Measurements from ENCODE around the gene PDZRN3. TPM values are rescaled to one million over a fixed set of nuclear protein-coding genes. Genes with fewer than 3 reads are reported as not detected.

Gene PDZRN3
- total and polyA plus RNA-seq, 10 donors: 1.5 to 5.5 (median 2.8) TPM

DNA sequence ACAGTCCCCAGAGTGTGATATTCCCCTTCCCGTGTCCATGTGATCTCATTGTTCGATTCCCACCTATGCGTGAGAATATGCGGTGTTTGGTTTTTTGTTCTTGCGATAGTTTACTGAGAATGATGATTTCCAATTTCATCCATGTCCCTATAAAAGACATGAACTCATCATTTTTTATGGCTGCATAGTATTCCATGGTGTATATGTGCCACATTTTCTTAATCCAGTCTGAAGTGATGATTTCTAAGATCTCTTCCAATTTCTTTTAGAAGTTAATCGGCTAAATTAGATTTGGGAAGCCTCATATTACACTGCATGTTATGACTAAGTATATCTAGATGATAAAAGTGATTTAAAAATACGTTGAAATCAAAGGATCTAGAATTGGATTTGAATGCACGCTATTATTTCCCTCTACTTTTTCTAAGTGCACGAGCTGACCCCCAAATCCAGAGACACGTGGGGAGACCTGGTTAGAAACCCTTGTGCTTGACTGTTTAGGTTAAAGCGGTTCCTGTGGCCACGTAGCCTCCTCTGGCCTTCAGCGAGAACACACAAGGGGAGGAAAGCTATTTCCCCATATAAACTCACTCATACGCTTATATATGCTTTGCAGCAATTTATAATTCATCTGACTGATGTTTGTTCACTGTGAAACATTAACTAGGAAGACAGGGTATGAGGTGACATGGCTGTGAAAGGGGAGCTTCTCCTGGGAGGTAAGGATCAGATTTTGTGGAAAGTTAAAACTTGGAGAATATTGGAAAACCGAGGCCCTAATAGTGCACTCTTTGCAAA lies 243.8 kb downstream of the PDZRN3 start:
- Histone ChIP-seq H3K4me3 (no peak overlapping the region), H3K27ac (no peak overlapping the region), H3K4me1 (no peaks in the 10 kb centered on the region), H3K9me3 (peaks cover 0 to 15% (median 0%) of the 10 kb centered on the region in 8 donors), H3K27me3 (replicated peaks in 1 of 7) (no peaks in the 10 kb centered on the region), H3K36me3 (peaks cover 0 to 11% (median 0%) of the 10 kb centered on the region in 6 donors)
- TF ChIP-seq POLR2A (IDR thresholded peaks at IDR 0.05): no peak
- no peak for TF ChIP-seq CTCF (IDR thresholded peaks at IDR 0.05 in 8 of 11, conservative IDR thresholded peaks at IDR 0.05 in 3 of 11)
- TF ChIP-seq POLR2AphosphoS5 (IDR thresholded peaks at IDR 0.05): no peak
- intact Hi-C loops (cut with DNase I; ENCODE audit: low total_unique reads): no loop called here
- WGBS, 5 donors: 71 to 92% (median 82%) methylated on average over 15 of the region's 15 CpGs
- no peak for DNase-seq

GRCh38 chr3:73379465-73379864 lies 245.3 kb downstream of the PDZRN3 start:
- no peaks in the 10 kb centered on the region for H3K4me1 ChIP-seq
- intact Hi-C loops (cut with DNase I; ENCODE audit: low total_unique reads): no loop called here
- H3K27ac ChIP-seq: no peak overlapping the region
- H3K36me3 ChIP-seq: peaks cover 0 to 8% (median 0%) of the 10 kb centered on the region in 6 donors
- no peaks in the 10 kb centered on the region for H3K27me3 ChIP-seq (replicated peaks in 1 of 7)
- no peak overlapping the region for H3K4me3 ChIP-seq
- DNase-seq: no peak
- TF ChIP-seq POLR2AphosphoS5 (IDR thresholded peaks at IDR 0.05) (no peak), POLR2A (IDR thresholded peaks at IDR 0.05) (no peak), CTCF (IDR thresholded peaks at IDR 0.05 in 8 of 11, conservative IDR thresholded peaks at IDR 0.05 in 3 of 11) (no peak)
- peaks cover 0 to 18% (median 5%) of the 10 kb centered on the region in 8 donors for H3K9me3 ChIP-seq
- WGBS, 5 donors: 53 to 82% (median 66%) methylated on average over 2 of the region's 2 CpGs

DNA sequence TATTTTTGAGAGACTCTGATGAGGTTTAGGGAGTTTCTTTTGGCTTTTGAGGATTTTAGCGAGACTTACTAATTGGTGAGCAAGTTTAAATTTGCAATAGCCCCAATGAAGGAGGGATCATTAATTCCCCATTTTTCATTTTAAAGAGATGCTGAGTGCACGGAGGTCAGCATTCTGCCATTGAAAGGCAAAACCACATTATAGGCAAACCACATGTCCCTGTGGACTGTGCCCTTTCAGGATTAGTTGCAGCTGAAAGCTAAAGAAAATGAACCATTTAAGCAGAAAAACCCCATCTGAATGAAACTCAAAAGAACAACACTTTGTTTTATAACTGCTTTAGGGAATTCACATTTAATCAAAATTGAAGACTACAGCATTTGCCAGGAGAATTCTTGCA lies 246.5 kb downstream of the PDZRN3 start:
- no peak for DNase-seq
- Histone ChIP-seq H3K4me3 (no peak overlapping the region), H3K27ac (no peak overlapping the region), H3K36me3 (no peaks in the 10 kb centered on the region), H3K27me3 (replicated peaks in 1 of 7) (no peaks in the 10 kb centered on the region), H3K9me3 (peaks cover 0 to 16% (median 11%) of the 10 kb centered on the region in 8 donors), H3K4me1 (no peaks in the 10 kb centered on the region)
- intact Hi-C loops (cut with DNase I; ENCODE audit: low total_unique reads): no loop called here
- WGBS, 5 donors: 46 to 65% (median 61%) methylated on average over 2 of the region's 2 CpGs
- TF ChIP-seq POLR2A (IDR thresholded peaks at IDR 0.05): no peak
- TF ChIP-seq POLR2AphosphoS5 (IDR thresholded peaks at IDR 0.05): no peak
- no peak for TF ChIP-seq CTCF (IDR thresholded peaks at IDR 0.05 in 8 of 11, conservative IDR thresholded peaks at IDR 0.05 in 3 of 11)

DNA sequence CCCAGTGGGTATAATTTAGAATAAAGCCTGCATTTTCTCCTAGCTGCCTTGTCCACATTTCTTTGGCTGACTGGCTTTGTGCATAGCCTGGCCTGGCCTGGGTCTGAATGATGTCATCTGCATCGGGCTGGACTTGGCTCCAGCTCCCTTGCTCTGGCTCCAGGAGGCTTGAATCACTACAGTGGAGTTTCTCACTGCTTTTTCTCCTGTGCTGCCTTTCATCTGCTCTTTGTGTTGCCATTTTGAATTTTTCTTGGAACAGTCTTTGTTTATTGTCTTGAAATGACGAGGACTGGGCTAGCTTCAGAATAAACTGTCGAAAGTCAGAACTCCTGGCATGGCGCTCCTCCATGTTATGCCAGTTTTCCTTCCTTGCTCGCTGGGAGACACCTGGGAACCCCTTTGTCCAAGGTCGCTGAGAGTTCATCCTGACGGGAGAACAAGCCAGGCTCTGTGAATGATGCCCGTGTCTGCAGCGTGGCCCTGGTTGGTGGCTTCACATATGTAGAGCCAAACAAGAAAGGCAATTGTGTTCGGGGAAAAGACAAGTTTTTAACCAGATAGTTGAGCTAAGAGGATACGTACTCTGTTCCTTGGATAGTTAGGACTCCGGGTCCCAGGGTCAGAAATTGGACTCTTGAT lies 258.9 kb downstream of the PDZRN3 start:
- intact Hi-C loops (cut with DNase I; ENCODE audit: low total_unique reads): no loop called here
- H3K27ac ChIP-seq: no peak overlapping the region
- WGBS, 5 donors: 80 to 90% (median 89%) methylated on average over 12 of the region's 12 CpGs
- DNase-seq: no peak
- H3K9me3 ChIP-seq: peaks cover 0 to 16% (median 3%) of the 10 kb centered on the region in 8 donors
- no peaks in the 10 kb centered on the region for H3K4me1 ChIP-seq
- H3K27me3 ChIP-seq (replicated peaks in 1 of 7): no peaks in the 10 kb centered on the region
- no peaks in the 10 kb centered on the region for H3K36me3 ChIP-seq
- TF ChIP-seq POLR2AphosphoS5 (IDR thresholded peaks at IDR 0.05) (no peak), POLR2A (IDR thresholded peaks at IDR 0.05) (no peak), CTCF (IDR thresholded peaks at IDR 0.05 in 8 of 11, conservative IDR thresholded peaks at IDR 0.05 in 3 of 11) (no peak)
- no peak overlapping the region for H3K4me3 ChIP-seq
